ENCODE results near the gene MYL7.
A peak's percentile ranks its signal among the peaks of the same experiment; 100 is the strongest.

MYL7 gene

GRCh38 chr7:44162785-44163395 lies 21.8 kb upstream of the MYL7 start:
- Histone ChIP-seq H3K4me2 (ENCODE audit: low read length) (peak overlapping the region; percentile 50), H3K36me3 (ENCODE audit: insufficient read depth, low read length) (no peaks in the 10 kb centered on the region), H3K4me3 (ENCODE audit: low read length) (peak overlapping the region; percentile 3), H3K9ac (ENCODE audit: low read depth, low read length) (no peak overlapping the region), H3K9me3 (replicated peaks; ENCODE audit: low read length) (no peaks in the 10 kb centered on the region), H3K27me3 (ENCODE audit: control insufficient read depth, insufficient read depth, low read length) (no peaks in the 10 kb centered on the region), H3K4me1 (ENCODE audit: control insufficient read depth, insufficient read depth, low read length) (peaks cover 24% of the 10 kb centered on the region)

GRCh38 chr7:44162179-44162578 lies 21.0 kb upstream of the MYL7 start:
- Histone ChIP-seq H3K4me1 (ENCODE audit: control insufficient read depth, insufficient read depth, low read length) (peaks cover 24% of the 10 kb centered on the region), H3K36me3 (ENCODE audit: insufficient read depth, low read length) (no peaks in the 10 kb centered on the region), H3K9me3 (replicated peaks; ENCODE audit: low read length) (no peaks in the 10 kb centered on the region), H3K9ac (ENCODE audit: low read depth, low read length) (no peak overlapping the region), H3K4me3 (ENCODE audit: low read length) (no peak overlapping the region), H3K4me2 (ENCODE audit: low read length) (no peak overlapping the region), H3K27me3 (ENCODE audit: control insufficient read depth, insufficient read depth, low read length) (no peaks in the 10 kb centered on the region)

- H3K9ac ChIP-seq (ENCODE audit: low read depth, low read length), result no peak overlapping the region
- no peak overlapping the region for H3K4me3 ChIP-seq (ENCODE audit: low read length)
- H3K36me3 ChIP-seq (ENCODE audit: insufficient read depth, low read length), result no peaks in the 10 kb centered on the region
- H3K27me3 ChIP-seq (ENCODE audit: control insufficient read depth, insufficient read depth, low read length), result no peaks in the 10 kb centered on the region
- H3K4me1 ChIP-seq (ENCODE audit: control insufficient read depth, insufficient read depth, low read length), result peaks cover 24% of the 10 kb centered on the region
- H3K9me3 ChIP-seq (replicated peaks; ENCODE audit: low read length), result no peaks in the 10 kb centered on the region
- H3K4me2 ChIP-seq (ENCODE audit: low read length), result no peak overlapping the region
These were observed 20.2 kb upstream of the MYL7 start for GRCh38 chr7:44161371-44161770.

- Histone ChIP-seq H3K36me3 (ENCODE audit: insufficient read depth, low read length) (no peaks in the 10 kb centered on the region), H3K9ac (ENCODE audit: low read depth, low read length) (no peak overlapping the region)
These were observed 18.9 kb upstream of the MYL7 start for GRCh38 chr7:44159824-44160630.

GRCh38 chr7:44158873-44159631 lies 17.9 kb upstream of the MYL7 start:
- Histone ChIP-seq H3K9me3 (replicated peaks; ENCODE audit: low read length) (no peaks in the 10 kb centered on the region), H3K36me3 (ENCODE audit: insufficient read depth, low read length) (no peaks in the 10 kb centered on the region), H3K27me3 (ENCODE audit: control insufficient read depth, insufficient read depth, low read length) (peaks cover 3% of the 10 kb centered on the region), H3K4me3 (ENCODE audit: low read length) (no peak overlapping the region), H3K4me2 (ENCODE audit: low read length) (no peak overlapping the region), H3K4me1 (ENCODE audit: control insufficient read depth, insufficient read depth, low read length) (peaks cover 20% of the 10 kb centered on the region), H3K9ac (ENCODE audit: low read depth, low read length) (no peak overlapping the region)

More at GRCh38 chr7:44159824-44160630, 18.9 kb upstream of the MYL7 start:
- Histone ChIP-seq H3K27me3 (ENCODE audit: control insufficient read depth, insufficient read depth, low read length) (no peaks in the 10 kb centered on the region), H3K4me3 (ENCODE audit: low read length) (no peak overlapping the region), H3K4me1 (ENCODE audit: control insufficient read depth, insufficient read depth, low read length) (peaks cover 24% of the 10 kb centered on the region), H3K4me2 (ENCODE audit: low read length) (no peak overlapping the region), H3K9me3 (replicated peaks; ENCODE audit: low read length) (no peaks in the 10 kb centered on the region)

- Histone ChIP-seq H3K36me3 (ENCODE audit: insufficient read depth, low read length) (no peaks in the 10 kb centered on the region), H3K4me1 (ENCODE audit: control insufficient read depth, insufficient read depth, low read length) (peaks cover 14% of the 10 kb centered on the region), H3K27me3 (ENCODE audit: control insufficient read depth, insufficient read depth, low read length) (peaks cover 3% of the 10 kb centered on the region), H3K4me3 (ENCODE audit: low read length) (no peak overlapping the region), H3K9me3 (replicated peaks; ENCODE audit: low read length) (no peaks in the 10 kb centered on the region), H3K4me2 (ENCODE audit: low read length) (no peak overlapping the region), H3K9ac (ENCODE audit: low read depth, low read length) (no peak overlapping the region)
These were observed 17.2 kb upstream of the MYL7 start for GRCh38 chr7:44158096-44158872.

GRCh38 chr7:44157116-44158080 lies 16.3 kb upstream of the MYL7 start:
- Histone ChIP-seq H3K4me2 (ENCODE audit: low read length) (no peak overlapping the region), H3K4me1 (ENCODE audit: control insufficient read depth, insufficient read depth, low read length) (peaks cover 5% of the 10 kb centered on the region), H3K9ac (ENCODE audit: low read depth, low read length) (no peak overlapping the region)

GRCh38 chr7:44156453-44157010 lies 15.4 kb upstream of the MYL7 start:
- peaks cover 3% of the 10 kb centered on the region for H3K27me3 ChIP-seq (ENCODE audit: control insufficient read depth, insufficient read depth, low read length)
- no peak overlapping the region for H3K9ac ChIP-seq (ENCODE audit: low read depth, low read length)
- no peak overlapping the region for H3K4me3 ChIP-seq (ENCODE audit: low read length)
- H3K36me3 ChIP-seq (ENCODE audit: insufficient read depth, low read length), result no peaks in the 10 kb centered on the region
- no peaks in the 10 kb centered on the region for H3K4me1 ChIP-seq (ENCODE audit: control insufficient read depth, insufficient read depth, low read length)
- no peaks in the 10 kb centered on the region for H3K9me3 ChIP-seq (replicated peaks; ENCODE audit: low read length)
- no peak overlapping the region for H3K4me2 ChIP-seq (ENCODE audit: low read length)

More at GRCh38 chr7:44157116-44158080, 16.3 kb upstream of the MYL7 start:
- peaks cover 3% of the 10 kb centered on the region for H3K27me3 ChIP-seq (ENCODE audit: control insufficient read depth, insufficient read depth, low read length)
- no peak overlapping the region for H3K4me3 ChIP-seq (ENCODE audit: low read length)
- no peaks in the 10 kb centered on the region for H3K9me3 ChIP-seq (replicated peaks; ENCODE audit: low read length)
- no peaks in the 10 kb centered on the region for H3K36me3 ChIP-seq (ENCODE audit: insufficient read depth, low read length)

GRCh38 chr7:44155191-44156185 lies 14.4 kb upstream of the MYL7 start:
- peaks cover under 1% of the 10 kb centered on the region for H3K4me1 ChIP-seq (ENCODE audit: control insufficient read depth, insufficient read depth, low read length)
- H3K4me2 ChIP-seq (ENCODE audit: low read length), result no peak overlapping the region
- H3K4me3 ChIP-seq (ENCODE audit: low read length), result no peak overlapping the region
- H3K27me3 ChIP-seq (ENCODE audit: control insufficient read depth, insufficient read depth, low read length), result peaks cover 3% of the 10 kb centered on the region
- no peaks in the 10 kb centered on the region for H3K9me3 ChIP-seq (replicated peaks; ENCODE audit: low read length)
- no peaks in the 10 kb centered on the region for H3K36me3 ChIP-seq (ENCODE audit: insufficient read depth, low read length)
- no peak overlapping the region for H3K9ac ChIP-seq (ENCODE audit: low read depth, low read length)
